GM19099 (cell line): ENCODE results near the gene C5orf34.

ENCODE experiments used
- POLR2A ChIP-seq: IDR thresholded peaks from 3 replicates; pipeline ENCODE4 v1.6.1; 2011; ENCODE audit warnings: low read depth; ENCODE audit not compliant: insufficient read length; ENCODE audit errors: extremely low read depth

Gene C5orf34

GRCh38 chr5:43469671-43470391 is 45.1 kb downstream of the C5orf34 start:
- no peak for TF ChIP-seq POLR2A

- no peak for TF ChIP-seq POLR2A
Observed at GRCh38 chr5:43467100-43467499, 47.8 kb downstream of the C5orf34 start.

- TF ChIP-seq POLR2A: no peak
Observed at GRCh38 chr5:43461066-43461465, 53.9 kb downstream of the C5orf34 start.

- TF ChIP-seq POLR2A: no peak
Observed at GRCh38 chr5:43456556-43456955, 58.4 kb downstream of the C5orf34 start.

- no peak for TF ChIP-seq POLR2A
Observed at GRCh38 chr5:43437062-43437660, 77.8 kb downstream of the C5orf34 start.
